Measurements from ENCODE around the gene LEMD3. TPM values are rescaled to one million over a fixed set of nuclear protein-coding genes. Genes with fewer than 3 reads are reported as not detected.

The LEMD3 gene
- total RNA-seq, 3 donors from 2014 or later, result 30.6 to 33.7 (median 32.2) TPM

DNA sequence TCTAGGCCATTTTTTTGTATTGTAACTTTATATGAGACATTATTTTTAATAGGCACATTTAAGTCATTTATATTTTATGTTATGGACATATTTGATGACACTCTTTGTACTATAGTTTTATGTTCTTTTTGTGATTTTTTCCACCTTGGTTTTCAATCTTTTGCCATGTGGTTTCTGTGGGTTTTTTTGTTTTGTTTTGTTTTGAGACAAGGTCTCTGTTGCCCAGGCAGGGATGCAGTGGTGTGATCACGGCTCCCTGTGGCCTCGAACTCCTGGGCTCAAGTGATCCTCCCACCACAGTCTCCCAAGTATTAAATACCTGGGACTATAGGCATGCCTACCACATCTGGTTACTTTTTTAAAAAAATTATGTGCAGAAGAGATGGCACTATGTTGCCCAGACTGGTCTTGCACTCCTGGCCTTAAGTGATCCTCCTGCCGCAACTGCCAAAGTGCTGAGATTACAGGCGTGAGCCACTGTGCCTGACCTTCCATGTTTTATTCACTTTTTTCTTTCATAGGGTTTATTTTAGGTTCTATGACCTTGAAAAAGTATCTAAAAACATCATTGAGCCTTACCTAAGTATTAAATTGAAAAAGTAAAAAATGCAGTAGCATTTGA lies 125.4 kb downstream of the LEMD3 start:
- Histone ChIP-seq H3K4me3 (no peak overlapping the region), H3K9me3 (no peaks in the 10 kb centered on the region), H3K36me3 (ENCODE audit: low read depth) (no peaks in the 10 kb centered on the region), H3K4me1 (ENCODE audit: low read depth) (no peaks in the 10 kb centered on the region)
- no peak for DNase-seq
- intact Hi-C loops (cut with DNase I, micrococcal nuclease), result no loop called here
- no peak for ATAC-seq
- TF ChIP-seq, protein P1, sequence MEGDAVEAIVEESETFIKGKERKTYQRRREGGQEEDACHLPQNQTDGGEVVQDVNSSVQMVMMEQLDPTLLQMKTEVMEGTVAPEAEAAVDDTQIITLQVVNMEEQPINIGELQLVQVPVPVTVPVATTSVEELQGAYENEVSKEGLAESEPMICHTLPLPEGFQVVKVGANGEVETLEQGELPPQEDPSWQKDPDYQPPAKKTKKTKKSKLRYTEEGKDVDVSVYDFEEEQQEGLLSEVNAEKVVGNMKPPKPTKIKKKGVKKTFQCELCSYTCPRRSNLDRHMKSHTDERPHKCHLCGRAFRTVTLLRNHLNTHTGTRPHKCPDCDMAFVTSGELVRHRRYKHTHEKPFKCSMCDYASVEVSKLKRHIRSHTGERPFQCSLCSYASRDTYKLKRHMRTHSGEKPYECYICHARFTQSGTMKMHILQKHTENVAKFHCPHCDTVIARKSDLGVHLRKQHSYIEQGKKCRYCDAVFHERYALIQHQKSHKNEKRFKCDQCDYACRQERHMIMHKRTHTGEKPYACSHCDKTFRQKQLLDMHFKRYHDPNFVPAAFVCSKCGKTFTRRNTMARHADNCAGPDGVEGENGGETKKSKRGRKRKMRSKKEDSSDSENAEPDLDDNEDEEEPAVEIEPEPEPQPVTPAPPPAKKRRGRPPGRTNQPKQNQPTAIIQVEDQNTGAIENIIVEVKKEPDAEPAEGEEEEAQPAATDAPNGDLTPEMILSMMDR (IDR thresholded peaks at IDR 0.05), result no peak

GRCh38 chr12:65296508-65297265 lies 127.3 kb downstream of the LEMD3 start:
- no peak overlapping the region for H3K4me3 ChIP-seq
- H3K9me3 ChIP-seq, result no peaks in the 10 kb centered on the region
- ATAC-seq, result no peak
- H3K36me3 ChIP-seq (ENCODE audit: low read depth), result no peaks in the 10 kb centered on the region
- intact Hi-C loops (cut with DNase I, micrococcal nuclease), result no loop called here
- TF ChIP-seq, protein P1 (IDR thresholded peaks at IDR 0.05), result no peak
- DNase-seq, result no peak
- no peaks in the 10 kb centered on the region for H3K4me1 ChIP-seq (ENCODE audit: low read depth)

Other genes starting within 250 kb of the LEMD3 start
- under 1 TPM in 1 of 3 donors, not detected in 2; 0.19 TPM for gene WIF1, start 48.3 kb upstream of the LEMD3 start, total RNA-seq
- gene MSRB3, start 109.1 kb downstream of the LEMD3 start, total RNA-seq, result 100 to 1,000 TPM in 1 of 3 donors, 10 to 100 TPM in 1, 1 to 10 TPM in 1; 8.1 to 154 (median 18.3) TPM